ENCODE measurements around the gene KLC1. TPM values are rescaled to one million over a fixed set of nuclear protein-coding genes. Genes with fewer than 3 reads are reported as not detected.

The KLC1 gene
- total RNA-seq, 1 experiment from 2014 or later = 163 TPM

DNA sequence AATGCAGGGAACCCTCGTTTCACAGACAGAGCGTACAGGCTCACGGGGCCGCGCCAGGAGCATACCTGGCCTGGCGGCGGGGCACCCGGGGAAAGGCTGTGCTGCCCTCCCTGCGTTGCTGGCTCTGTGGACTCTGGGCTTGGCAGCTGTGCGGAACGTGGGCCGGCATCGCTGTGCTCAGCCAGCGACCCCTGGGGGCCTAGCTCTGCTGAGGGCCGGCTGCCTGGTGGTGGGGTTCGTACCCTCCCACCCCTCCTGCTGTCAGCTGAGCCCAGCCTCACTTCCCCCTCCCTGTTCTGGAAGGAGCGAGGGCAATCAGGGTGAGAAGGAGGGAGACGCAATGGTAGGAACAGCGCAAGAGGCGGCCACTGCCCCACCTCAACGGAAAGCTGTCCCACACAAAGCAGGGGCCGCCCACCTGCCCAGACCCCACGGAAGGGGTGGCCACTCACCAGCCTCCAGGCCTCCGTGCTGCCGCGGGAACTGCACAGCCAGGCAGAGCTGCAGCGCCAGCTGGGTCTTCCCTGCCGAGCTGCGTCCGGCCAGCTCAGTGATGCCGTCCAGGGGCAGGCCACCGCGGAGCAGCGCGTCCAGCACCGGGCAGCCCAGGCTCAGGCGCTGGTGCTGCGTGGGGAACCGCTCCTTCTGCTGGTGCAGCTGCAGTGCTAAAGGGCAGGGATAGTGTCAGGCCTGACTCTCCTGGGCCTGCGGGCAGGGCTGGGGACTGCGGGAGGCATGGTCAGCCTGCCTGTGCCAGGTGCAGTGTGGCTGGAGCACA is 77.7 kb downstream of the KLC1 start:
- Histone ChIP-seq H3K27ac (ENCODE audit: low read depth, low read length, poor library complexity, severe bottlenecking) (peak overlapping the region; percentile 67), H3K27me3 (replicated peaks; ENCODE audit: insufficient read depth, low read depth, low read length, poor library complexity) (no peaks in the 10 kb centered on the region), H3K36me3 (ENCODE audit: insufficient read depth, low read length, poor library complexity, severe bottlenecking) (peaks cover 82% of the 10 kb centered on the region), H3K9me3 (ENCODE audit: low read depth, low read length, poor library complexity, severe bottlenecking) (no peaks in the 10 kb centered on the region), H3K4me1 (ENCODE audit: insufficient read depth, low read length, poor library complexity, severe bottlenecking) (peaks cover 21% of the 10 kb centered on the region), H3K4me3 (ENCODE audit: low read depth, low read length, poor library complexity, severe bottlenecking) (no peak overlapping the region)
- intact Hi-C loops (cut with micrococcal nuclease; ENCODE audit: unreplicated experiment) = no loop called here
- DNase-seq (ENCODE audit: low spot score) = no peak
- no TSS peak for BruUV-seq (replicated peaks)
- ChIA-PET CTCF (no interaction called here), POLR2A (ENCODE audit: low non-redundant PET) (no interaction called here)
- TF ChIP-seq, protein P1, sequence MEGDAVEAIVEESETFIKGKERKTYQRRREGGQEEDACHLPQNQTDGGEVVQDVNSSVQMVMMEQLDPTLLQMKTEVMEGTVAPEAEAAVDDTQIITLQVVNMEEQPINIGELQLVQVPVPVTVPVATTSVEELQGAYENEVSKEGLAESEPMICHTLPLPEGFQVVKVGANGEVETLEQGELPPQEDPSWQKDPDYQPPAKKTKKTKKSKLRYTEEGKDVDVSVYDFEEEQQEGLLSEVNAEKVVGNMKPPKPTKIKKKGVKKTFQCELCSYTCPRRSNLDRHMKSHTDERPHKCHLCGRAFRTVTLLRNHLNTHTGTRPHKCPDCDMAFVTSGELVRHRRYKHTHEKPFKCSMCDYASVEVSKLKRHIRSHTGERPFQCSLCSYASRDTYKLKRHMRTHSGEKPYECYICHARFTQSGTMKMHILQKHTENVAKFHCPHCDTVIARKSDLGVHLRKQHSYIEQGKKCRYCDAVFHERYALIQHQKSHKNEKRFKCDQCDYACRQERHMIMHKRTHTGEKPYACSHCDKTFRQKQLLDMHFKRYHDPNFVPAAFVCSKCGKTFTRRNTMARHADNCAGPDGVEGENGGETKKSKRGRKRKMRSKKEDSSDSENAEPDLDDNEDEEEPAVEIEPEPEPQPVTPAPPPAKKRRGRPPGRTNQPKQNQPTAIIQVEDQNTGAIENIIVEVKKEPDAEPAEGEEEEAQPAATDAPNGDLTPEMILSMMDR (conservative IDR thresholded peaks at IDR 0.05; ENCODE audit: low read depth, low read length) = no peak
- no peak for TF ChIP-seq EZH2 (IDR thresholded peaks at IDR 0.05; ENCODE audit: borderline replicate concordance, low read depth, low read length, poor library complexity, severe bottlenecking)

DNA sequence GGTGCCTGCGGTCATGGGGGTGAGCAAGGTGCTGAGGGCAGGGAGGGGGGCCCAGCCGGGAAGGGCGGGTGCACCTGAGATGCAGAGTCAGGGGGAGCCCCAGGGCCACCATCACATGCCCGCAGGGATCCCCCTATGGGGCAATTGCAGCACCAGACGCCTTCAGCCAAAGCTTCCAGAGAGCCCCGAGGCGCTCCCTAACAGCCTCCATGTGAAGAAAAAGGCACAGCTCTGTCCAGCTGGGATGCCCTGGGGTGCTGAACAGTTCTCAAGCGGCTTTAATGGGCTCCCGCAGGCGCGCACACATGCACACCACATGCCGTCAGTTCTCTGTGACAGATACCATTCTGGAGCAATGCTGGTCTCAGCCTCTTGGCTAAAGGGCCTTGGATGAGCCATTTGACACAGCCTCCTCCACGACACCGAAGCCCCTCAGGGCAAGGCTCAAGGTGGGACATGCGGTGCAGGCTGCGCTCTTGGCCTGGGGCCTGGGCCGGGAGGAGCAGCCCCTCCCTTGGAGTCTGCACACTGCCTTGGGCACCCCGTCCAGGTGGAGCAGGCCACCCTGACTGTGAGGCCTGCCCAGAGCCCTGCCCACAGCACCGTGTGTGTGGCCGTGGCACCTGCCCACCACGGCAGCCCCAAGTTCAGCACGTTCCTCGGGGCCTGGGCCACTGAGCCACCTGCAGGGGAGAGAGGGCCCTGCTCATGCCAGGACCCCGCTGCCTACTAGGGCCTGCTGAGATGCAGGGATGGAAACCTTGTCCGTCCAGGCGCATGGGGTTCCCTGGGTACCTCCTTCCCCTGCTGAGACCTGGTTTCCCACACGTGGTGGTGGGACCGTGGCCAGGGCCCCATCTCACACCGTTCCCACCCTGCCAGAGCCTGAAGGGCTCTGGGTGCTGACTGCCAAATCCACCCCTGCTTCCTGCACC is 78.6 kb downstream of the KLC1 start:
- Histone ChIP-seq H3K4me3 (ENCODE audit: low read depth, low read length, poor library complexity, severe bottlenecking) (no peak overlapping the region), H3K27ac (ENCODE audit: low read depth, low read length, poor library complexity, severe bottlenecking) (no peak overlapping the region), H3K27me3 (replicated peaks; ENCODE audit: insufficient read depth, low read depth, low read length, poor library complexity) (no peaks in the 10 kb centered on the region), H3K36me3 (ENCODE audit: insufficient read depth, low read length, poor library complexity, severe bottlenecking) (peaks cover 75% of the 10 kb centered on the region), H3K4me1 (ENCODE audit: insufficient read depth, low read length, poor library complexity, severe bottlenecking) (peaks cover 28% of the 10 kb centered on the region), H3K9me3 (ENCODE audit: low read depth, low read length, poor library complexity, severe bottlenecking) (no peaks in the 10 kb centered on the region)
- no TSS peak for BruUV-seq (replicated peaks)
- CTCF ChIA-PET = no interaction called here
- POLR2A ChIA-PET (ENCODE audit: low non-redundant PET) = no interaction called here
- intact Hi-C loops (cut with micrococcal nuclease; ENCODE audit: unreplicated experiment) = no loop called here
- no peak for DNase-seq (ENCODE audit: low spot score)
- TF ChIP-seq, protein P1 (conservative IDR thresholded peaks at IDR 0.05; ENCODE audit: low read depth, low read length) = no peak
- no peak for TF ChIP-seq EZH2 (IDR thresholded peaks at IDR 0.05; ENCODE audit: borderline replicate concordance, low read depth, low read length, poor library complexity, severe bottlenecking)

DNA sequence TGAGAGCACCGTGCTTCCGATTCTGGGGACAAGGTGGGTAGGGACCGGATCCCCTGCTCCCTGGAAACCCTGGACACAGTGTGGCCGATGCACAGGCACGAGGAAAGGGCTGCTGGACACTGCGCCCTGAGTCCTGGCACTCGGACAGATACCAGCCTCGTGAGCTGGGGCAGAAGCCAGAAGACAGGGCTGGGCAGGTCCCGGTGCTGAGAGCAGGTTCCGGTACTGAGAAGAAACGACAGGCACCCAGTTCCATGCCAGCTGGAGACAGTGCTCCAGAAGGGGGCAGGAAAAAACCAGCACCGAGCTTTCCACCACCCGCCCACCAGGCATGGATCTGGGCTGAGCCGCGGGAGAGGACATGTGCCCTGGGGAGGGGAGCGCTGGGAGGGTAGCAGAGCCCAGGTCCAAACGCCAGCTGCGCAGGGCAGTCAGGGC is 79.8 kb downstream of the KLC1 start:
- H3K4me3 ChIP-seq (ENCODE audit: low read depth, low read length, poor library complexity, severe bottlenecking) = no peak overlapping the region
- H3K36me3 ChIP-seq (ENCODE audit: insufficient read depth, low read length, poor library complexity, severe bottlenecking) = peaks cover 68% of the 10 kb centered on the region
- DNase-seq (ENCODE audit: low spot score) = no peak
- H3K27ac ChIP-seq (ENCODE audit: low read depth, low read length, poor library complexity, severe bottlenecking) = no peak overlapping the region
- BruUV-seq (replicated peaks) = no TSS peak
- intact Hi-C loops (cut with micrococcal nuclease; ENCODE audit: unreplicated experiment) = no loop called here
- H3K27me3 ChIP-seq (replicated peaks; ENCODE audit: insufficient read depth, low read depth, low read length, poor library complexity) = no peaks in the 10 kb centered on the region
- POLR2A ChIA-PET (ENCODE audit: low non-redundant PET) = no interaction called here
- H3K4me1 ChIP-seq (ENCODE audit: insufficient read depth, low read length, poor library complexity, severe bottlenecking) = peaks cover 29% of the 10 kb centered on the region
- TF ChIP-seq, protein P1 (conservative IDR thresholded peaks at IDR 0.05; ENCODE audit: low read depth, low read length) = no peak
- TF ChIP-seq EZH2 (IDR thresholded peaks at IDR 0.05; ENCODE audit: borderline replicate concordance, low read depth, low read length, poor library complexity, severe bottlenecking) = no peak
- no peaks in the 10 kb centered on the region for H3K9me3 ChIP-seq (ENCODE audit: low read depth, low read length, poor library complexity, severe bottlenecking)
- CTCF ChIA-PET = no interaction called here
